ENCODE measurements around the gene CCNL2.

GRCh38 chr1:1419363-1419812, 20.3 kb upstream of the CCNL2 start:
- TF ChIP-seq EZH2 (IDR thresholded peaks at IDR 0.05; ENCODE audit: insufficient read depth, poor library complexity, severe bottlenecking) (no peak), EZH2phosphoT487 (IDR thresholded peaks at IDR 0.05; ENCODE audit: insufficient read depth, low read depth) (no peak)
